Measurements from ENCODE around the gene PLEKHG2.
"Not testable (repeated sequence)": the region's sequence is repeated elsewhere in the genome, so short reads cannot be mapped to it uniquely, and the experiment has no call there.

PLEKHG2 gene

GRCh38 chr19:39412100-39412866 is at the start of gene PLEKHG2:
PLEKHG2 (plus strand) TSS chr19:39412669; CDS start chr19:39414087, 1,418 bp downstream.
- H3K4me3 ChIP-seq (ENCODE audit: low read depth, low read length), result peak within 1 kb of the TSS; percentile 88

- H3K4me3 ChIP-seq (ENCODE audit: low read depth, low read length), result no peak overlapping the region
These were observed 49.5 kb upstream of the PLEKHG2 start for GRCh38 chr19:39362682-39363657.

- H3K4me3 ChIP-seq (ENCODE audit: low read depth, low read length), result no peak overlapping the region
These were observed 48.5 kb upstream of the PLEKHG2 start for GRCh38 chr19:39363901-39364457.

GRCh38 chr19:39365531-39365930 is 46.9 kb upstream of the PLEKHG2 start:
- H3K4me3 ChIP-seq (ENCODE audit: low read depth, low read length), result no peak overlapping the region

GRCh38 chr19:39369200-39369599 is 43.3 kb upstream of the PLEKHG2 start:
- H3K4me3 ChIP-seq (ENCODE audit: low read depth, low read length), result no peak overlapping the region

- no peak overlapping the region for H3K4me3 ChIP-seq (ENCODE audit: low read depth, low read length)
These were observed 41.7 kb upstream of the PLEKHG2 start for GRCh38 chr19:39370735-39371134.

GRCh38 chr19:39372047-39372802 is 40.2 kb upstream of the PLEKHG2 start:
- no peak overlapping the region for H3K4me3 ChIP-seq (ENCODE audit: low read depth, low read length)

- no peak overlapping the region for H3K4me3 ChIP-seq (ENCODE audit: low read depth, low read length)
These were observed 39.5 kb upstream of the PLEKHG2 start for GRCh38 chr19:39372941-39373340.

GRCh38 chr19:39375929-39376328 is 36.5 kb upstream of the PLEKHG2 start:
- H3K4me3 ChIP-seq (ENCODE audit: low read depth, low read length), result no peak overlapping the region

- no peak overlapping the region for H3K4me3 ChIP-seq (ENCODE audit: low read depth, low read length)
These were observed 34.8 kb upstream of the PLEKHG2 start for GRCh38 chr19:39377373-39378362.

GRCh38 chr19:39379366-39379765 is 33.1 kb upstream of the PLEKHG2 start:
- not testable (repeated sequence) for H3K4me3 ChIP-seq (ENCODE audit: low read depth, low read length)

GRCh38 chr19:39379865-39380396 is 32.5 kb upstream of the PLEKHG2 start:
- H3K4me3 ChIP-seq (ENCODE audit: low read depth, low read length), result no peak overlapping the region

GRCh38 chr19:39380521-39381502 is 31.7 kb upstream of the PLEKHG2 start:
- H3K4me3 ChIP-seq (ENCODE audit: low read depth, low read length), result no peak overlapping the region

- H3K4me3 ChIP-seq (ENCODE audit: low read depth, low read length), result no peak overlapping the region
These were observed 30.4 kb upstream of the PLEKHG2 start for GRCh38 chr19:39381910-39382611.

GRCh38 chr19:39382991-39383828 is 29.3 kb upstream of the PLEKHG2 start:
- H3K4me3 ChIP-seq (ENCODE audit: low read depth, low read length), result no peak overlapping the region

GRCh38 chr19:39384839-39385568 is 27.5 kb upstream of the PLEKHG2 start:
- no peak overlapping the region for H3K4me3 ChIP-seq (ENCODE audit: low read depth, low read length)
